Hematopoietic multipotent progenitor cell treated with erythropoietin and hydrocortisone succinate and interleukin-3 and kit ligand, for 4 days (in vitro differentiated cells): Measurements from ENCODE around the gene IFNG.
A peak's percentile ranks its signal among the peaks of the same experiment; 100 is the strongest.

Source experiments
- DNase-seq: peaks from one replicate; pipeline ENCODE4 v3.0.0-alpha.2; 2015

The IFNG gene

GRCh38 chr12:68166317-68166831, 6.8 kb upstream of the IFNG start:
- no peak for DNase-seq

- no peak for DNase-seq
These were observed 4.1 kb upstream of the IFNG start for GRCh38 chr12:68163560-68164081.

GRCh38 chr12:68162374-68162773, 2.8 kb upstream of the IFNG start:
- no peak for DNase-seq

- DNase-seq, result peak; percentile 66
These were observed 1.1 kb downstream of the IFNG start for GRCh38 chr12:68158432-68158831.

GRCh38 chr12:68157380-68157779, 2.2 kb downstream of the IFNG start:
- no peak for DNase-seq

- DNase-seq, result no peak
These were observed 2.9 kb downstream of the IFNG start for GRCh38 chr12:68156636-68157035.

GRCh38 chr12:68154779-68155178, 4.8 kb downstream of the IFNG start:
- no peak for DNase-seq

GRCh38 chr12:68148261-68148951, 11.1 kb downstream of the IFNG start:
- DNase-seq, result no peak

GRCh38 chr12:68140556-68140955, 19.0 kb downstream of the IFNG start:
- DNase-seq, result no peak

- peak; percentile 10 for DNase-seq
These were observed 19.6 kb downstream of the IFNG start for GRCh38 chr12:68139941-68140340.

GRCh38 chr12:68139001-68139400, 20.5 kb downstream of the IFNG start:
- DNase-seq, result no peak

- DNase-seq, result no peak
These were observed 21.1 kb downstream of the IFNG start for GRCh38 chr12:68138480-68138879.

- DNase-seq, result no peak
These were observed 22.2 kb downstream of the IFNG start for GRCh38 chr12:68137335-68137830.

- no peak for DNase-seq
These were observed 24.0 kb downstream of the IFNG start for GRCh38 chr12:68135520-68135919.

GRCh38 chr12:68131867-68132414, 27.6 kb downstream of the IFNG start:
- no peak for DNase-seq

- no peak for DNase-seq
These were observed 29.6 kb downstream of the IFNG start for GRCh38 chr12:68129979-68130378.

- DNase-seq, result no peak
These were observed 37.2 kb downstream of the IFNG start for GRCh38 chr12:68122236-68122920.

GRCh38 chr12:68121143-68121542, 38.4 kb downstream of the IFNG start:
- DNase-seq, result no peak

- no peak for DNase-seq
These were observed 39.8 kb downstream of the IFNG start for GRCh38 chr12:68119724-68120211.

- peak; percentile 15 for DNase-seq
These were observed 40.3 kb downstream of the IFNG start for GRCh38 chr12:68119250-68119649.

GRCh38 chr12:68118096-68118755, 41.3 kb downstream of the IFNG start:
- no peak for DNase-seq

GRCh38 chr12:68117661-68118060, 41.9 kb downstream of the IFNG start:
- DNase-seq, result no peak

GRCh38 chr12:68115281-68115680, 44.3 kb downstream of the IFNG start:
- no peak for DNase-seq
